Measurements from ENCODE around the gene DCDC2C. TPM values are rescaled to one million over a fixed set of nuclear protein-coding genes. Genes with fewer than 3 reads are reported as not detected.

The DCDC2C gene, protein sequence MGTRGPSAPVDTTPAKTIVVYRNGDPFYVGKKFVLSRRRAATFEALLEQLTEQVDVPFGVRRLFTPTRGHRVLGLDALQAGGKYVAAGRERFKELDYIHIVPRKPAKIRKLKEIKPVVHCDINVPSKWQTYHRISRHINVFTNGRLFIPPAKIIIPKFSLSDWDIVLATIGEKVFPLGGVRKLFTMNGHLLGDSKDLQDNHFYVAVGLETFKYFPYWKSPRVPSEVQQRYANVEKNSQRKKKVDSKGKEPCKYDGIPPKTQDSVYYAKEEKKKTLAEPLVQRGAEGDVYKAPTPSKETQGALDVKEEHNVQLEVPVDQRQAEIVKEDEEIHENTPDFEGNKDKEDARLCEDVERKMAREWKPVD
- total RNA-seq (2022; extraction: Qiagen RNA extraction), result 0.22 to 0.55 TPM (median 0.52 TPM) in 5 replicates

GRCh38 chr2:3703236-3703756, at the start of gene DCDC2C:
Gene DCDC2C (plus strand): TSS chr2:3703575. CDS start chr2:3703752, 177 bp downstream.

DNA sequence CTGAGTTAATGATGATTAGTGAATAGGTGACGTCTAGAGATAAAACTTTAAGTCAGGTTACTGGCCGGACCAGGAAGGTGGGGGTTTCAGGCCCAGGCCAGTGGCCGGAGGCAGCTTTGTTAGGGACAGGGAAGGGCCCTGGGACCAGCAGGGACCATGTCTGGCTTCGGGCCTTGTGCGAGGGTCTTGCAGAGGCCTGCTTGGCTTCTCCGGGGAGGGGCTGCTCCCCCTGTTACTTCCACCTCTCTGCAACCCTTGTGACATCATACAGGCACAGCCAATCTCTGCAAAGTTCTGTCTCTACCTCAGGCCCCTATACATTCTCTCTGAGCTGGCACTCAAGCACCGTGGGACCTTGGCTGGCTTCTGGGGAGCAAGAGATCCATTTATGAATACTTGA, 45.5 kb upstream of the DCDC2C start, which contains the start of gene ALLC:
Gene ALLC, plus strand, starts transcription at position 320 of the 400 bp plus-strand sequence. CDS start 12,958 bp downstream, outside the sequence.

Other genes with a start within 250 kb of the DCDC2C start
- 53.1 to 64.3 TPM (median 54.6 TPM) in 5 replicates for gene ADI1, start 184.0 kb upstream of the DCDC2C start, total RNA-seq (2022; extraction: Qiagen RNA extraction)
- gene RNASEH1, start 145.2 kb upstream of the DCDC2C start, total RNA-seq (2022; extraction: Qiagen RNA extraction), result 45.7 to 58.0 TPM (median 52.0 TPM) in 5 replicates
- gene RPS7, start 128.3 kb upstream of the DCDC2C start, total RNA-seq (2022; extraction: Qiagen RNA extraction), result 2,916 to 4,264 TPM (median 2,985 TPM) in 5 replicates
- gene COLEC11, start 108.5 kb upstream of the DCDC2C start, total RNA-seq (2022; extraction: Qiagen RNA extraction), result 0.50 to 0.62 TPM (median 0.55 TPM) in 5 replicates
- 0.06 to 0.13 TPM (median 0.12 TPM) in 4 of 5 replicates, not detected in the other for gene ALLC, start 45.4 kb upstream of the DCDC2C start, total RNA-seq (2022; extraction: Qiagen RNA extraction)